CD14-positive monocyte (primary cell): ENCODE results near the gene ACSL5. TPM values are rescaled to one million over a fixed set of nuclear protein-coding genes. Genes with fewer than 3 reads are reported as not detected.

Experiments
- DNase-seq, 3 donors: peaks; one replicate each; pipeline ENCODE4 v3.0.0-alpha.2; 2011 to 2022
- H2AFZ ChIP-seq: 2 replicates; pipeline ENCODE4 v1.6.0; 2012; ENCODE audit warnings: mild to moderate bottlenecking, low read depth, low read length, inconsistent platforms; ENCODE audit not compliant: insufficient read depth, poor library complexity, severe bottlenecking
- H3K27ac ChIP-seq, 2 donors: 1 replicate in 1 of 2; 2 replicates in 1 of 2; pipeline ENCODE4 v1.5.1; 2012 to 2013; ENCODE audit warnings: low read length in 2 of 2, control low read depth in 1 of 2, inconsistent platforms in 1 of 2, low read depth in 1 of 2, mild to moderate bottlenecking in 1 of 2
- H3K27me3 ChIP-seq, 2 donors: one replicate each; pipeline versions ENCODE4 v1.6.0 to v1.6.1; 2011 to 2013; ENCODE audit warnings: low read length in 2 of 2; ENCODE audit not compliant: control insufficient read depth in 2 of 2, insufficient read depth in 2 of 2
- H3K36me3 ChIP-seq, 2 donors: replicated peaks in 1 of 2; 1 replicate in 1 of 2; 2 replicates in 1 of 2; pipeline versions ENCODE4 v1.5.1 to v1.6.1; 2012 to 2013; ENCODE audit warnings: low read length in 2 of 2, control low read depth in 1 of 2, inconsistent platforms in 1 of 2, mild to moderate bottlenecking in 1 of 2; ENCODE audit not compliant: insufficient read depth in 2 of 2, control insufficient read depth in 1 of 2
- H3K4me1 ChIP-seq, 2 donors: 1 replicate in 1 of 2; 2 replicates in 1 of 2; pipeline versions ENCODE4 v1.5.1 to v1.6.1; 2012 to 2013; ENCODE audit warnings: low read length in 2 of 2, control low read depth in 1 of 2, inconsistent platforms in 1 of 2, mild to moderate bottlenecking in 1 of 2, moderate library complexity in 1 of 2; ENCODE audit not compliant: insufficient read depth in 2 of 2, control insufficient read depth in 1 of 2
- H3K4me2 ChIP-seq: replicated peaks from 2 replicates; pipeline ENCODE3; 2012; ENCODE audit warnings: low read length, moderate library complexity, mild to moderate bottlenecking; ENCODE audit not compliant: poor library complexity, severe bottlenecking; ENCODE audit errors: extremely low read depth
- H3K4me3 ChIP-seq, 3 experiments: fragments of 200-600 bp in 1 of 3; sonication (generic) in 1 of 3; replicated peaks in 1 of 3; 1 replicate in 2 of 3; 2 replicates in 1 of 3; pipeline ENCODE4 v1.5.1; 2011 to 2013; ENCODE audit warnings: low read length in 3 of 3, mild to moderate bottlenecking in 3 of 3, control low read depth in 2 of 3, low read depth in 2 of 3, inconsistent platforms in 1 of 3, moderate library complexity in 1 of 3
- H3K79me2 ChIP-seq: 2 replicates; pipeline ENCODE4 v1.6.0; 2012; ENCODE audit warnings: mild to moderate bottlenecking, control low read depth, inconsistent platforms, low read length, moderate library complexity; ENCODE audit not compliant: insufficient read depth
- H3K9ac ChIP-seq: 2 replicates; pipeline ENCODE4 v1.6.0; 2017; ENCODE audit warnings: low read length, mild to moderate bottlenecking; ENCODE audit not compliant: insufficient read depth, poor library complexity, severe bottlenecking
- H3K9me3 ChIP-seq, 2 donors: replicated peaks in 1 of 2; 1 replicate in 1 of 2; 2 replicates in 1 of 2; pipeline versions ENCODE4 v1.5.1 to v1.6.1; 2012 to 2013; ENCODE audit warnings: low read length in 2 of 2, control low read depth in 1 of 2; ENCODE audit not compliant: control insufficient read depth in 1 of 2, insufficient read depth in 1 of 2
- H4K20me1 ChIP-seq: 2 replicates; pipeline ENCODE4 v1.6.0; 2012; ENCODE audit warnings: mild to moderate bottlenecking, low read length, control low read depth, moderate library complexity; ENCODE audit not compliant: insufficient read depth
- H3K27ac Mint-ChIP-seq, 7 donors: one replicate each; pipeline ENCODE4 v1.8.0; 2020; ENCODE audit warnings: mild to moderate bottlenecking in 7 of 7, mixed read lengths in 7 of 7, moderate library complexity in 6 of 7, inconsistent platforms in 2 of 7
- H3K27me3 Mint-ChIP-seq, 3 donors: one replicate each; pipeline ENCODE4 v1.8.0; 2021 to 2022; ENCODE audit warnings: low read depth in 3 of 3, mild to moderate bottlenecking in 3 of 3, mixed read lengths in 3 of 3, moderate library complexity in 3 of 3, inconsistent platforms in 1 of 3
- H3K36me3 Mint-ChIP-seq, 2 donors: one replicate each; pipeline ENCODE4 v1.8.0; 2020; ENCODE audit warnings: mixed read lengths in 2 of 2, inconsistent platforms in 1 of 2, mild to moderate bottlenecking in 1 of 2
- H3K4me1 Mint-ChIP-seq: one replicate; pipeline ENCODE4 v1.8.0; 2020; ENCODE audit warnings: mild to moderate bottlenecking, mixed read lengths
- H3K4me3 Mint-ChIP-seq, 2 donors: one replicate each; pipeline ENCODE4 v1.8.0; 2020; ENCODE audit warnings: mild to moderate bottlenecking in 2 of 2, mixed read lengths in 2 of 2, moderate library complexity in 1 of 2
- H3K9me3 Mint-ChIP-seq, 7 donors: one replicate each; pipeline ENCODE4 v1.8.0; 2020 to 2022; ENCODE audit warnings: mixed read lengths in 7 of 7, mild to moderate bottlenecking in 6 of 7, moderate library complexity in 6 of 7, inconsistent platforms in 2 of 7
- WGBS: methylation state at CpG from one replicate; pipeline ENCODE4 v1.1.5; 2013; ENCODE audit warnings: missing lambda C conversion rate; ENCODE audit not compliant: insufficient coverage; 5-methylcytosine and 5-hydroxymethylcytosine counted together
- intact Hi-C, 2 donors: fragments of 100-400 bp; cut with micrococcal nuclease; formaldehyde crosslinking; loops; one replicate each; pipeline versions ENCODE4 v1.15.0 to v1.15.1; 2023
- polyA plus RNA-seq, 3 donors: library from polyadenylated mRNA; depleted of rRNA in 1 of 3; unstranded in 2 of 3; stranded (reverse) in 1 of 3; fragments of 300-500 nt in 2 of 3; fragments of >200 nt in 1 of 3; fragmentation: Illumina TruSeq in 2 of 3; gene quantifications; 1 replicate in 2 of 3; 2 replicates in 1 of 3; pipeline ENCODE4 v1.2.3, GENCODE V29; 2012 to 2021
- TF ChIP-seq, protein P1 (sequence below): fragments of 200-600 bp; IDR thresholded peaks from one replicate; pipeline ENCODE4 v1.8.0; 2022; ENCODE audit warnings: antibody characterized with exemption, mild to moderate bottlenecking

Gene ACSL5
- polyA plus RNA-seq, 3 donors: 27.5 to 44.4 (median 37.5) TPM

GRCh38 chr10:112465299-112465883, 91.5 kb downstream of the ACSL5 start:
- Histone ChIP-seq H3K4me1 (no peaks in the 10 kb centered on the region), H3K9ac (no peak overlapping the region), H4K20me1 (peaks cover 9% of the 10 kb centered on the region), H3K36me3 (peaks cover 52 to 95% of the 10 kb centered on the region in 2 donors), H3K27me3 (no peaks in the 10 kb centered on the region), H3K9me3 (no peaks in the 10 kb centered on the region), H3K27ac (no peak overlapping the region), H3K4me2 (no peak overlapping the region), H3K79me2 (no peaks in the 10 kb centered on the region), H2AFZ (no peak overlapping the region), H3K4me3 (no peak overlapping the region)
- TF ChIP-seq, protein P1, sequence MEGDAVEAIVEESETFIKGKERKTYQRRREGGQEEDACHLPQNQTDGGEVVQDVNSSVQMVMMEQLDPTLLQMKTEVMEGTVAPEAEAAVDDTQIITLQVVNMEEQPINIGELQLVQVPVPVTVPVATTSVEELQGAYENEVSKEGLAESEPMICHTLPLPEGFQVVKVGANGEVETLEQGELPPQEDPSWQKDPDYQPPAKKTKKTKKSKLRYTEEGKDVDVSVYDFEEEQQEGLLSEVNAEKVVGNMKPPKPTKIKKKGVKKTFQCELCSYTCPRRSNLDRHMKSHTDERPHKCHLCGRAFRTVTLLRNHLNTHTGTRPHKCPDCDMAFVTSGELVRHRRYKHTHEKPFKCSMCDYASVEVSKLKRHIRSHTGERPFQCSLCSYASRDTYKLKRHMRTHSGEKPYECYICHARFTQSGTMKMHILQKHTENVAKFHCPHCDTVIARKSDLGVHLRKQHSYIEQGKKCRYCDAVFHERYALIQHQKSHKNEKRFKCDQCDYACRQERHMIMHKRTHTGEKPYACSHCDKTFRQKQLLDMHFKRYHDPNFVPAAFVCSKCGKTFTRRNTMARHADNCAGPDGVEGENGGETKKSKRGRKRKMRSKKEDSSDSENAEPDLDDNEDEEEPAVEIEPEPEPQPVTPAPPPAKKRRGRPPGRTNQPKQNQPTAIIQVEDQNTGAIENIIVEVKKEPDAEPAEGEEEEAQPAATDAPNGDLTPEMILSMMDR: no peak
- peaks cover 56 to 73% of the 10 kb centered on the region in 2 donors for H3K36me3 Mint-ChIP-seq
- H3K4me3 Mint-ChIP-seq: no peak overlapping the region
- H3K9me3 Mint-ChIP-seq: peaks cover 0 to 3% (median 0%) of the 10 kb centered on the region in 7 donors
- DNase-seq: no peak
- no CpG with 5 or more reads among the region's 3 CpGs for WGBS
- no peaks in the 10 kb centered on the region for H3K4me1 Mint-ChIP-seq
- intact Hi-C loops: no loop called here
- no peaks in the 10 kb centered on the region for H3K27me3 Mint-ChIP-seq
- H3K27ac Mint-ChIP-seq: no peak overlapping the region

- peaks cover 19% of the 10 kb centered on the region for H4K20me1 ChIP-seq
- H3K27ac Mint-ChIP-seq: no peak overlapping the region
- peaks cover 46 to 75% of the 10 kb centered on the region in 2 donors for H3K36me3 Mint-ChIP-seq
- no peak overlapping the region for H3K9ac ChIP-seq
- TF ChIP-seq, protein P1: no peak
- 84% methylated on average over 2 of the region's 3 CpGs for WGBS
- H3K27me3 Mint-ChIP-seq: no peaks in the 10 kb centered on the region
- peaks cover 43 to 88% of the 10 kb centered on the region in 2 donors for H3K36me3 ChIP-seq
- H3K79me2 ChIP-seq: no peaks in the 10 kb centered on the region
- no peak overlapping the region for H2AFZ ChIP-seq
- DNase-seq: no peak
- peaks cover under 1% of the 10 kb centered on the region for H3K4me1 Mint-ChIP-seq
- no peaks in the 10 kb centered on the region for H3K4me1 ChIP-seq
- no peaks in the 10 kb centered on the region for H3K9me3 ChIP-seq
- intact Hi-C loops: no loop called here
- no peak overlapping the region for H3K4me3 ChIP-seq
- no peak overlapping the region for H3K4me3 Mint-ChIP-seq
- H3K4me2 ChIP-seq: no peak overlapping the region
- no peaks in the 10 kb centered on the region for H3K27me3 ChIP-seq
- peaks cover 0 to 3% (median 0%) of the 10 kb centered on the region in 7 donors for H3K9me3 Mint-ChIP-seq
- H3K27ac ChIP-seq: no peak overlapping the region
Observed at GRCh38 chr10:112466802-112467201, 92.9 kb downstream of the ACSL5 start.
